ENCODE results near the gene SHKBP1.

SHKBP1 gene

GRCh38 chr19:40621283-40621682 is 44.6 kb downstream of the SHKBP1 start:
- Histone ChIP-seq H2AFZ (ENCODE audit: low read length) (no peak overlapping the region), H3K36me3 (ENCODE audit: insufficient read depth, low read length) (peaks cover 8% of the 10 kb centered on the region; the same call in 1 of the 2 replicates), H3K4me2 (ENCODE audit: low read depth, low read length, poor library complexity, severe bottlenecking) (no peak overlapping the region), H3K9ac (ENCODE audit: low read depth, low read length, poor library complexity, severe bottlenecking) (no peak overlapping the region), H4K20me1 (ENCODE audit: insufficient read depth, low read length, poor library complexity, severe bottlenecking) (no peaks in the 10 kb centered on the region), H3K9me3 (ENCODE audit: insufficient read depth, low read depth, low read length) (no peaks in the 10 kb centered on the region), H3K9me2 (replicated peaks; ENCODE audit: low read depth, low read length) (no peaks in the 10 kb centered on the region), H3K4me3 (ENCODE audit: low read length, poor library complexity, severe bottlenecking) (no peak overlapping the region), H3F3A (ENCODE audit: low read depth) (no peaks in the 10 kb centered on the region), H3K4me1 (ENCODE audit: insufficient read depth, low read length, poor library complexity, severe bottlenecking) (no peaks in the 10 kb centered on the region), H3K27me3 (ENCODE audit: insufficient read depth, low read length, poor library complexity, severe bottlenecking) (no peaks in the 10 kb centered on the region), H3K79me2 (ENCODE audit: insufficient read depth, low read length) (no peaks in the 10 kb centered on the region)
- TF ChIP-seq CTCF (conservative IDR thresholded peaks at IDR 0.05; ENCODE audit: low read length) (no peak), EZH2phosphoT487 (IDR thresholded peaks at IDR 0.05; ENCODE audit: borderline replicate concordance) (no peak)

GRCh38 chr19:40621966-40622772 is 45.5 kb downstream of the SHKBP1 start:
- Histone ChIP-seq H3K36me3 (ENCODE audit: insufficient read depth, low read length) (peaks cover 8% of the 10 kb centered on the region; the same call in 1 of the 2 replicates), H3K4me1 (ENCODE audit: insufficient read depth, low read length, poor library complexity, severe bottlenecking) (no peaks in the 10 kb centered on the region), H3K4me3 (ENCODE audit: low read length, poor library complexity, severe bottlenecking) (no peak overlapping the region), H3F3A (ENCODE audit: low read depth) (no peaks in the 10 kb centered on the region), H3K9me2 (replicated peaks; ENCODE audit: low read depth, low read length) (no peaks in the 10 kb centered on the region), H2AFZ (ENCODE audit: low read length) (no peak overlapping the region), H4K20me1 (ENCODE audit: insufficient read depth, low read length, poor library complexity, severe bottlenecking) (no peaks in the 10 kb centered on the region), H3K9ac (ENCODE audit: low read depth, low read length, poor library complexity, severe bottlenecking) (no peak overlapping the region), H3K27me3 (ENCODE audit: insufficient read depth, low read length, poor library complexity, severe bottlenecking) (no peaks in the 10 kb centered on the region), H3K9me3 (ENCODE audit: insufficient read depth, low read depth, low read length) (no peaks in the 10 kb centered on the region), H3K4me2 (ENCODE audit: low read depth, low read length, poor library complexity, severe bottlenecking) (no peak overlapping the region), H3K79me2 (ENCODE audit: insufficient read depth, low read length) (no peaks in the 10 kb centered on the region)
- TF ChIP-seq CTCF (conservative IDR thresholded peaks at IDR 0.05; ENCODE audit: low read length) (no peak), EZH2phosphoT487 (IDR thresholded peaks at IDR 0.05; ENCODE audit: borderline replicate concordance) (no peak)

- Histone ChIP-seq H3K27me3 (ENCODE audit: insufficient read depth, low read length, poor library complexity, severe bottlenecking) (no peaks in the 10 kb centered on the region), H3K4me1 (ENCODE audit: insufficient read depth, low read length, poor library complexity, severe bottlenecking) (no peaks in the 10 kb centered on the region), H4K20me1 (ENCODE audit: insufficient read depth, low read length, poor library complexity, severe bottlenecking) (no peaks in the 10 kb centered on the region), H3K9me3 (ENCODE audit: insufficient read depth, low read depth, low read length) (no peaks in the 10 kb centered on the region), H3K79me2 (ENCODE audit: insufficient read depth, low read length) (no peaks in the 10 kb centered on the region), H3K9ac (ENCODE audit: low read depth, low read length, poor library complexity, severe bottlenecking) (no peak overlapping the region), H3K4me3 (ENCODE audit: low read length, poor library complexity, severe bottlenecking) (no peak overlapping the region), H3F3A (ENCODE audit: low read depth) (no peaks in the 10 kb centered on the region), H3K9me2 (replicated peaks; ENCODE audit: low read depth, low read length) (no peaks in the 10 kb centered on the region), H3K4me2 (ENCODE audit: low read depth, low read length, poor library complexity, severe bottlenecking) (no peak overlapping the region), H2AFZ (ENCODE audit: low read length) (no peak overlapping the region), H3K36me3 (ENCODE audit: insufficient read depth, low read length) (peaks cover 8% of the 10 kb centered on the region; the same call in 1 of the 2 replicates)
- TF ChIP-seq CTCF (conservative IDR thresholded peaks at IDR 0.05; ENCODE audit: low read length) (no peak), EZH2phosphoT487 (IDR thresholded peaks at IDR 0.05; ENCODE audit: borderline replicate concordance) (no peak)
Observed at GRCh38 chr19:40622773-40623075, 46.1 kb downstream of the SHKBP1 start.
